Esophagus muscularis mucosa (tissue), 4 donors: ENCODE results near the gene DPP4. TPM values are rescaled to one million over a fixed set of nuclear protein-coding genes. Genes with fewer than 3 reads are reported as not detected.

Source experiments
- DNase-seq: peaks from one replicate; pipeline ENCODE4 v3.0.0-alpha.2; 2017; ENCODE audit errors: extremely low spot score
- H3K27ac ChIP-seq, 4 donors: fragments of 200-600 bp; sonication (generic); replicated peaks in 1 of 4; 1 replicate in 3 of 4; 2 replicates in 1 of 4; pipeline ENCODE4 v1.5.1; 2016 to 2019; ENCODE audit warnings: mild to moderate bottlenecking in 1 of 4
- H3K27me3 ChIP-seq, 4 donors: fragments of 200-600 bp; sonication (generic); one replicate each; pipeline versions ENCODE4 v1.5.1 to v1.6.0; 2016 to 2019
- H3K36me3 ChIP-seq, 4 donors: fragments of 200-600 bp; sonication (generic); one replicate each; pipeline ENCODE4 v1.5.1; 2016 to 2019
- H3K4me1 ChIP-seq, 4 donors: fragments of 200-600 bp; sonication (generic); one replicate each; pipeline ENCODE4 v1.5.1; 2016 to 2019
- H3K4me3 ChIP-seq, 4 donors: fragments of 200-600 bp; sonication (generic); 1 replicate in 2 of 4; 2 replicates in 2 of 4; pipeline ENCODE4 v1.5.1; 2016 to 2019; ENCODE audit warnings: mild to moderate bottlenecking in 4 of 4, moderate library complexity in 1 of 4
- H3K9me3 ChIP-seq, 4 donors: fragments of 200-600 bp; sonication (generic); 1 replicate in 3 of 4; 2 replicates in 1 of 4; pipeline ENCODE4 v1.5.1; 2016 to 2019
- CTCF ChIP-seq, 3 experiments: fragments of 200-600 bp in 2 of 3; fragments of 450-650 bp in 1 of 3; sonication (generic) in 2 of 3; IDR thresholded peaks; one replicate each; pipeline ENCODE4 v1.5.1; 2017 to 2019; ENCODE audit warnings: antibody characterized with exemption in 3 of 3, mild to moderate bottlenecking in 2 of 3, moderate library complexity in 1 of 3
- EP300 ChIP-seq: sonication (generic); formaldehyde crosslinking; IDR thresholded peaks from one replicate; pipeline ENCODE4 v1.6.1; 2017; ENCODE audit warnings: antibody characterized with exemption
- POLR2A ChIP-seq: fragments of 450-650 bp; IDR thresholded peaks from one replicate; pipeline ENCODE4 v1.6.1; 2017; ENCODE audit warnings: antibody characterized with exemption, moderate library complexity, mild to moderate bottlenecking, low read depth
- POLR2AphosphoS5 ChIP-seq, 2 donors: sonication (generic); formaldehyde crosslinking; IDR thresholded peaks; one replicate each; pipeline ENCODE4 v1.6.1; 2017; ENCODE audit warnings: antibody characterized with exemption in 2 of 2
- WGBS: methylation state at CpG from one replicate; pipeline ENCODE4 v1.1.5; 2018; 5-methylcytosine and 5-hydroxymethylcytosine counted together
- intact Hi-C: fragments of 100-400 bp; cut with DNase I; formaldehyde crosslinking; loops from one replicate; pipeline ENCODE4 v1.15.1; 2023
- total RNA-seq, 4 donors: library from RNA; depleted of rRNA; stranded (reverse); fragments of >200 nt; gene quantifications; one replicate each; pipeline versions ENCODE4 v1.1.0 to v1.2.1, GENCODE V29; 2016

DPP4 gene
- total RNA-seq, 4 donors from 2014 or later = 2.2 to 4.1 (median 2.8) TPM

GRCh38 chr2:162063281-162063680 lies 10.7 kb downstream of the DPP4 start:
- Histone ChIP-seq H3K4me3 (no peak overlapping the region), H3K36me3 (no peaks in the 10 kb centered on the region), H3K9me3 (no peaks in the 10 kb centered on the region), H3K4me1 (no peaks in the 10 kb centered on the region), H3K27ac (no peak overlapping the region), H3K27me3 (no peaks in the 10 kb centered on the region)
- WGBS = 74% methylated on average over 2 of the region's 2 CpGs
- TF ChIP-seq POLR2AphosphoS5 (IDR thresholded peaks at IDR 0.05) (no peak), CTCF (IDR thresholded peaks at IDR 0.05) (no peak), EP300 (no peak), POLR2A (no peak)
- DNase-seq = peak; percentile 26
- intact Hi-C loops = no loop called here

- WGBS = 100% methylated on average over 2 of the region's 2 CpGs
- Histone ChIP-seq H3K4me1 (no peaks in the 10 kb centered on the region), H3K27me3 (no peaks in the 10 kb centered on the region), H3K9me3 (peaks cover 0 to under 1% (median 0%) of the 10 kb centered on the region in 4 donors), H3K27ac (no peak overlapping the region), H3K36me3 (no peaks in the 10 kb centered on the region), H3K4me3 (no peak overlapping the region)
- peak; percentile 77 for DNase-seq
- intact Hi-C loops = no loop called here
- no peak for TF ChIP-seq POLR2A
- TF ChIP-seq CTCF (IDR thresholded peaks at IDR 0.05) = no peak
- no peak for TF ChIP-seq EP300
- TF ChIP-seq POLR2AphosphoS5 (IDR thresholded peaks at IDR 0.05) = no peak
Observed at GRCh38 chr2:162062559-162062958, 11.5 kb downstream of the DPP4 start.

- TF ChIP-seq EP300 (no peak), CTCF (IDR thresholded peaks at IDR 0.05) (no peak), POLR2A (no peak), POLR2AphosphoS5 (IDR thresholded peaks at IDR 0.05) (no peak)
- H3K27me3 ChIP-seq = no peaks in the 10 kb centered on the region
- no peaks in the 10 kb centered on the region for H3K36me3 ChIP-seq
- H3K27ac ChIP-seq = no peak overlapping the region
- WGBS = 85% methylated on average over 2 of the region's 2 CpGs
- intact Hi-C loops = no loop called here
- no peaks in the 10 kb centered on the region for H3K4me1 ChIP-seq
- H3K9me3 ChIP-seq = peaks cover 0 to 9% (median 4%) of the 10 kb centered on the region in 4 donors
- no peak overlapping the region for H3K4me3 ChIP-seq
- DNase-seq = peak; percentile 29
Observed at GRCh38 chr2:162061021-162061420, 13.0 kb downstream of the DPP4 start.

GRCh38 chr2:162060532-162060931 lies 13.5 kb downstream of the DPP4 start:
- H3K4me1 ChIP-seq = no peaks in the 10 kb centered on the region
- H3K36me3 ChIP-seq = no peaks in the 10 kb centered on the region
- WGBS = 77% methylated on average over 2 of the region's 2 CpGs
- no peak overlapping the region for H3K27ac ChIP-seq
- no peak overlapping the region for H3K4me3 ChIP-seq
- DNase-seq = peak; percentile 7
- peaks cover 0 to 9% (median 4%) of the 10 kb centered on the region in 4 donors for H3K9me3 ChIP-seq
- H3K27me3 ChIP-seq = no peaks in the 10 kb centered on the region
- TF ChIP-seq CTCF (IDR thresholded peaks at IDR 0.05) (no peak), EP300 (no peak), POLR2A (no peak), POLR2AphosphoS5 (IDR thresholded peaks at IDR 0.05) (no peak)
- intact Hi-C loops = no loop called here
